ENCODE data around the gene PLXNB1.

DNA sequence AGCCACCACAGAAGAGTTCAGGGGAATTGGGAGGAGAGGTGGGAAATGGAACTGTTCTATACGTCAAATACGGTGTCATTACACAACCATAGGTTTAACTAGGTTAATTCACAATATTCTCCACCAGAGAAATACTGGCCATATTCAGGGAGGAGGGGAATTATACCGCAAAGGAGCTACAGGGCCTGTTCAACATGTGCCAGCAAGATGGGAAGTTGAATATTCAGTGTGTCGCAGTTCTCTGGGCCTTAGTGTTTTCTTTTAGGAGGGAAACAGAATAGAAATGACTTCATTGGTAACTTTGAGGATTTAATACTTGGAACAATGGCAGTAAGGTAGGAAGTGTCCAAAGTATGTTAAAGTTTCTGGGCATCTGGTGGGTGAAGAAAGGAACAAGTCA lies 75.9 kb downstream of the PLXNB1 start:
- no peak for TF ChIP-seq POLR2AphosphoS5 (IDR thresholded peaks at IDR 0.05; ENCODE audit: low read depth)
- TF ChIP-seq EZH2 (IDR thresholded peaks at IDR 0.05; ENCODE audit: low read depth, unreplicated experiment): no peak

Measured in GM23338 (cell line).